ENCODE data around the gene KCNJ18. TPM values are rescaled to one million over a fixed set of nuclear protein-coding genes. Genes with fewer than 3 reads are reported as not detected.
"Not testable (repeated sequence)": the region's sequence is repeated elsewhere in the genome, so short reads cannot be mapped to it uniquely, and the experiment has no call there.

The KCNJ18 gene
- total RNA-seq, 1 experiment from 2014 or later: not detected

GRCh38 chr17:21684384-21684783, 7.9 kb upstream of the KCNJ18 start:
- DNase-seq: not testable (repeated sequence)

GRCh38 chr17:21685061-21685795, 7.1 kb upstream of the KCNJ18 start:
- H3K4me1 Mint-ChIP-seq: not testable (repeated sequence)

More at GRCh38 chr17:21684384-21684783, 7.9 kb upstream of the KCNJ18 start:
- not testable (repeated sequence) for H3K9ac ChIP-seq (ENCODE audit: extremely low read depth, insufficient read length, low read length); H2BK12ac ChIP-seq (ENCODE audit: insufficient read length, low read depth, low read length); H4K91ac ChIP-seq (ENCODE audit: insufficient read length, low read depth, low read length); H2BK15ac ChIP-seq (ENCODE audit: low read depth, low read length); H3K4me3 Mint-ChIP-seq; H4K20me1 ChIP-seq (ENCODE audit: control insufficient read depth, insufficient read depth, insufficient read length); H3K27ac ChIP-seq (ENCODE audit: insufficient read length, low read depth, low read length); H2BK20ac ChIP-seq (ENCODE audit: low read depth, low read length, poor library complexity, severe bottlenecking); H3K23ac ChIP-seq (ENCODE audit: insufficient read length, low read depth, low read length); H3K4me1 Mint-ChIP-seq; H3T11ph ChIP-seq (ENCODE audit: low read length); H3K14ac ChIP-seq (ENCODE audit: insufficient read depth, low read length); H2AK5ac ChIP-seq (ENCODE audit: insufficient read length, low read length); H3K23me2 ChIP-seq (ENCODE audit: insufficient read length, low read depth, low read length, poor library complexity, severe bottlenecking); H3K18ac ChIP-seq (ENCODE audit: insufficient read length, low read depth, low read length); H3K56ac ChIP-seq (ENCODE audit: insufficient read length, low read depth, low read length); H3K27me3 ChIP-seq (ENCODE audit: insufficient read depth, low read length); H4K5ac ChIP-seq (ENCODE audit: insufficient read length, low read depth, low read length); H4K8ac ChIP-seq (replicated peaks; ENCODE audit: insufficient read length, low read depth, low read length); H2BK120ac ChIP-seq (ENCODE audit: low read depth, low read length, poor library complexity, severe bottlenecking); H3K79me2 ChIP-seq (ENCODE audit: insufficient read depth, low read length); H3K4ac ChIP-seq (ENCODE audit: low read depth, low read length); H2BK5ac ChIP-seq (ENCODE audit: insufficient read length, low read length); H3K79me1 ChIP-seq (ENCODE audit: insufficient read depth, low read depth, low read length, poor library complexity, severe bottlenecking); H3K27me3 Mint-ChIP-seq (ENCODE audit: low read depth); H3K4me1 ChIP-seq (ENCODE audit: insufficient read depth, low read length); H2AFZ ChIP-seq (ENCODE audit: low read length); H3K27ac Mint-ChIP-seq; H3K4me2 ChIP-seq (ENCODE audit: insufficient read depth, insufficient read length, low read length)
- Mint-ChIP-seq H3K36me3 (ENCODE audit: insufficient read depth in 1 of 3, low read depth in 3 of 3) (peaks cover 10 to 23% (median 18%) of the 10 kb centered on the region in 3 experiments; a peak in 6 of 7 replicates), H3K9me3 (peaks cover 75 to 84% of the 10 kb centered on the region in 2 experiments)
- no CpG with 5 or more reads among the region's 33 CpGs for WGBS (ENCODE audit: extremely low coverage, insufficient read length, low lambda C conversion rate)
- peaks cover 42% of the 10 kb centered on the region for H3K9me3 ChIP-seq (ENCODE audit: control insufficient read depth, low read depth, low read length)

More at GRCh38 chr17:21685061-21685795, 7.1 kb upstream of the KCNJ18 start:
- H3K9ac ChIP-seq (ENCODE audit: extremely low read depth, insufficient read length, low read length); H3K4me1 ChIP-seq (ENCODE audit: insufficient read depth, low read length); H3K14ac ChIP-seq (ENCODE audit: insufficient read depth, low read length); H3T11ph ChIP-seq (ENCODE audit: low read length); H3K4me3 Mint-ChIP-seq; H3K23me2 ChIP-seq (ENCODE audit: insufficient read length, low read depth, low read length, poor library complexity, severe bottlenecking); H3K27me3 Mint-ChIP-seq (ENCODE audit: low read depth); H2BK15ac ChIP-seq (ENCODE audit: low read depth, low read length); H3K4ac ChIP-seq (ENCODE audit: low read depth, low read length); H3K27ac ChIP-seq (ENCODE audit: insufficient read length, low read depth, low read length); H2BK20ac ChIP-seq (ENCODE audit: low read depth, low read length, poor library complexity, severe bottlenecking); H2BK12ac ChIP-seq (ENCODE audit: insufficient read length, low read depth, low read length); H3K79me2 ChIP-seq (ENCODE audit: insufficient read depth, low read length); H2AK5ac ChIP-seq (ENCODE audit: insufficient read length, low read length); H4K8ac ChIP-seq (replicated peaks; ENCODE audit: insufficient read length, low read depth, low read length); H3K56ac ChIP-seq (ENCODE audit: insufficient read length, low read depth, low read length); H3K4me2 ChIP-seq (ENCODE audit: insufficient read depth, insufficient read length, low read length); H2AFZ ChIP-seq (ENCODE audit: low read length); H3K23ac ChIP-seq (ENCODE audit: insufficient read length, low read depth, low read length); H3K79me1 ChIP-seq (ENCODE audit: insufficient read depth, low read depth, low read length, poor library complexity, severe bottlenecking); H3K27ac Mint-ChIP-seq; H2BK5ac ChIP-seq (ENCODE audit: insufficient read length, low read length); H2BK120ac ChIP-seq (ENCODE audit: low read depth, low read length, poor library complexity, severe bottlenecking); H3K27me3 ChIP-seq (ENCODE audit: insufficient read depth, low read length); H4K91ac ChIP-seq (ENCODE audit: insufficient read length, low read depth, low read length); H4K20me1 ChIP-seq (ENCODE audit: control insufficient read depth, insufficient read depth, insufficient read length); DNase-seq; H4K5ac ChIP-seq (ENCODE audit: insufficient read length, low read depth, low read length); H3K18ac ChIP-seq (ENCODE audit: insufficient read length, low read depth, low read length): not testable (repeated sequence)
- H3K9me3 ChIP-seq (ENCODE audit: control insufficient read depth, low read depth, low read length): peaks cover 47% of the 10 kb centered on the region
- H3K36me3 Mint-ChIP-seq (ENCODE audit: insufficient read depth in 1 of 3, low read depth in 3 of 3): peaks cover 12 to 24% (median 22%) of the 10 kb centered on the region in 3 experiments; a peak in 6 of 7 replicates
- no CpG with 5 or more reads among the region's 42 CpGs for WGBS (ENCODE audit: extremely low coverage, insufficient read length, low lambda C conversion rate)
- H3K9me3 Mint-ChIP-seq: peaks cover 76 to 85% of the 10 kb centered on the region in 2 experiments
